NCI-H69 (cell line): ENCODE results near the gene PTGR1.
A peak's percentile ranks its signal among the peaks of the same experiment; 100 is the strongest.

Experiments
- DNase-seq: peaks from one replicate; lab custom pipeline; 2025; lab: John Stamatoyannopoulos, UW

Gene PTGR1

GRCh38 chr9:111542497-111543254 is 56.8 kb downstream of the PTGR1 start:
- no peak for DNase-seq

GRCh38 chr9:111533099-111533790 is 66.2 kb downstream of the PTGR1 start:
- DNase-seq, result no peak

- DNase-seq, result no peak
These were observed 67.7 kb downstream of the PTGR1 start for GRCh38 chr9:111531716-111532115.

GRCh38 chr9:111529787-111530186 is 69.7 kb downstream of the PTGR1 start:
- no peak for DNase-seq

- no peak for DNase-seq
These were observed 72.1 kb downstream of the PTGR1 start for GRCh38 chr9:111527347-111527746.

GRCh38 chr9:111525056-111525977 is 74.1 kb downstream of the PTGR1 start, which contains the start of gene ZNF483:
ZNF483 (plus strand) TSS chr9:111525179; CDS start chr9:111527396, 2,217 bp downstream.
- DNase-seq, result peak; percentile 97

- DNase-seq, result no peak
These were observed 74.8 kb downstream of the PTGR1 start for GRCh38 chr9:111524731-111525055.

- DNase-seq, result peak; percentile 19
These were observed 83.4 kb downstream of the PTGR1 start for GRCh38 chr9:111516061-111516465.

GRCh38 chr9:111514967-111515366 is 84.5 kb downstream of the PTGR1 start:
- DNase-seq, result no peak
